ENCODE measurements around the gene AFDN.

AFDN gene

GRCh38 chr6:167817016-167817415, 9.7 kb upstream of the AFDN start:
- no peak for DNase-seq

DNA sequence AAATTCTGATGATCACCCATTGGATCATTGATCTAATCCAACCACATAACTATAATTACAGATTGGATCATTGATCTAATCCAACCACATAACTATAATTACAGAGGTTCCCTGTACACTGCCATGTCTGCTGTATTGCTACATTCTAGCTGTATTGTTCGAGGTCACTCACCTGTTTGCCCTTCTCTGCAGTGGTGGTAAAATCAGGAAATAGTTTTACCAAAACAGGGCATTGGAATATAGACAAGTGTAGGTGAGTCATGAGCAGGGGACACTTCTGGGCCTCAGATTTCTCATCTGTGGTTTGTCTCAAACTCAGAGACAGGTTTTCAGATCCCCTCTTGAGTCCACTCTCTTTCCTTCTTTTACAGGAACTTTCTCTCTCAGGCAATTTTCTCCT, 9.0 kb upstream of the AFDN start:
- no peak for DNase-seq

DNA sequence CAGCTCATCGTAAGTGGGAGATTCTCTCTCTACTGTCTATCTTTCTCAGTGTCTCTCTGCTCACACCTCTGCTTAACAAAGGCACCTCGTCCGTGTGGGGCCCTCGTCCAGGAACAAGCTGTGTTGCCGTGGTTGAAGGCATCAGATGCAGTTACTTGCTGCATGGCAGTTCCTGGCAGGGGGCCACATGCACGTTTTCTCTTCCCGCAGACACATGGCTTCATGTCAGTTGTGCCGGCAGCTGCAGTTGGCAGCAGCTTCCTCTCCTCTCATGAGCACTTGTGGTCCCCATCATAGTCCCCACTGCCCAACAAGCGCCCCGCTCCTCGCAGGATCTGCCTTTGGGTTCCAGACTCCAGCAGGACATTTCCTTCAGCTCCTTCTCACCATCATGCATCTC, 7.1 kb upstream of the AFDN start:
- DNase-seq, result no peak

DNA sequence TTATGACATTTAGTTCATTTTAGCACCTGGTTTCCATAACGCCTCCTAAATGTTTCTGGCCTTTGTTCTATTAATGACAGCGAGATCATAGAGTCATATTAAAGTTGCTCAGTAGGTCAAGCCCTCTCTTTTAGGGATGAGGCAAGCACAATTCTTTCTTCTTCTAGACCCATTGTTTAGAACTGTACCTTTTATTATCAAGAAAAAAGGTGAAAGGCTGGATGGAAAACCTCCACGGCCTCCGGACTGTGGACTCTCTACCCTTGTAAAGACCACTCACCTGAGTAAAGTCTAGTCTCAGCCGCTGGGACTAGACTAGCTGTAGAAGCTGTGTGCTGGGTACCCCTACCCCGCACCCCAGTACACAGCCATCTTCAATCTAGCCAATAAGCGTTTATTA, 6.0 kb upstream of the AFDN start:
- DNase-seq, result no peak

DNA sequence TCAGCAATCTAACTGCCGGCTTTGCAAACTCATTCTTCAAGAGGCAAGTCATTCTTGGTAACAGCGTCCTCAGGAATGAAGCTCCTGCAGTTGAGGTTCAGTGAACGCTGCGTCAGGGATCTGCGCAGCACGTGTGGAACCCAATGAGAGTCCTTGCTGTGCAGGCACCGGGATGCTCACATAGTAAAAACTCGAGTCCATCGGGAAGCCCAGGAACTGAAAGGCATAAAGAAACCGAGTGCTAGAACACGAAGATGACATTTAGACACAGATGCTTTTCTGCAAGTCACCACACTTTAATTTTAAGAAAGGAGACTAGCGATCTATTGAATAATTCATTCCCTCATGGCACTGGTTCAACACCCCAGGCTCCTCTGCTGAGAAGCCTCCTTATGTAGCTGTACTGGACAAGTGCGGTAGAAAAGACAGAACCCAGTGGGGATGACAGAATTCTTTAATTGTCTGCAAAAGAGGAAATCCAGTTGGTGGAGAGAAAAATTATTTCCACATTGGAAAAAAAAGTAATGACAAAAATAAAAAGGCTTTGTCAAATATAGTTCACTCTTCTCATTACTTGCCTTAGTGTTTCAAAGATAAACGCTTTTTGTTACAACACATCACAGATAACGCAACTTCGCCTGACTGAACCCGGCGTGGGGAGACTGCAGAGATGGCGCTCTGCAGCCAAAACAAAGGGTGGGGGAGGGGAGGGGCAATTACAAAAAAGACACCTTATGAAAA, 1.9 kb upstream of the AFDN start:
- DNase-seq, result no peak

DNA sequence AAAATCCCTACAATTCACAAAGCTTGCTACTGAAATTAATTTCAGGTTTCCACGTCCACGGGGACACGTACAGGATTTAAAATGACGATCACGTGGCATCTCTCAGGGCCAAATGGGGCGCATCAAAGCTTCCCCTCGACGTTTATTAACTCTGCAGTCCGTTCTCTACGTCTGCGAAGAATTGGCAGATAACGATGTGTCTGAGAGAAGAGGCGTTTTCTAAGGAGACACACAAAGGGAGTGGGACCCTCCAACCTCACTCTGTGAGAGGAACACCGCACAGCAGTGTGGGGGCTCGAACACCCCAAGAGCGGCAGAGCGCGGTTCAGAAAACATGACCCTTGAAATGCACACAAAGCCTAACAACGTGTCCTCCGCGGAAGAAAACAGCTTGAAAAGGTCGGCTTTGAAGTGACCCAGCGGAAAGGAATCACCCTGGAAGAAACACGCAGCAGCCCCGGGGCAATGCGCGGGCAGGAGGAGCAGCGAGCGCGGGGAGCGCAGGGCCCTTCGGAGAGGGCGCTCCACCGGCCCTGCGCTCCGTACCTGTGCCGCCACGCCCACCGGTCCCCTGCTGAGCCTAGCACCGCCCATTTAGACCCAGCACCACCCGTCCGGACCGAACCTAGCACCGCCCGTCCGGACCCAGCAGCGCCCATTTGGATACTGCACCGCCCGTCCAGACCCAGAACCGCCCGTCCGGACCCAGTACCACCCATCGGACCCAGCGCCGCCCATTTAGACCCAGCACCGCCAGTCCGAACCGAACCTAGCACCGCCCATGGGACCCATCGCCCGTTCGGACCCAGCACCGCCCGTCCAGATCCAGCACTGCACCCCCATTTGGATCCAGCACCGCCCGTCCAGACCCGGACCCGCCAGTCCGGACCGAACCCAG, 1.1 kb upstream of the AFDN start:
- DNase-seq, result no peak

GRCh38 chr6:167826230-167826895, 348 bp upstream of the AFDN start:
- DNase-seq, result peak; percentile 45

GRCh38 chr6:167827583-167828324, 1.0 kb downstream of the AFDN start:
- no peak for DNase-seq

GRCh38 chr6:167828325-167828956, 1.7 kb downstream of the AFDN start:
- no peak for DNase-seq

- no peak for DNase-seq
These were observed 2.8 kb downstream of the AFDN start for GRCh38 chr6:167829513-167829912.

- no peak for DNase-seq
These were observed 4.6 kb downstream of the AFDN start for GRCh38 chr6:167831281-167831828.

DNA sequence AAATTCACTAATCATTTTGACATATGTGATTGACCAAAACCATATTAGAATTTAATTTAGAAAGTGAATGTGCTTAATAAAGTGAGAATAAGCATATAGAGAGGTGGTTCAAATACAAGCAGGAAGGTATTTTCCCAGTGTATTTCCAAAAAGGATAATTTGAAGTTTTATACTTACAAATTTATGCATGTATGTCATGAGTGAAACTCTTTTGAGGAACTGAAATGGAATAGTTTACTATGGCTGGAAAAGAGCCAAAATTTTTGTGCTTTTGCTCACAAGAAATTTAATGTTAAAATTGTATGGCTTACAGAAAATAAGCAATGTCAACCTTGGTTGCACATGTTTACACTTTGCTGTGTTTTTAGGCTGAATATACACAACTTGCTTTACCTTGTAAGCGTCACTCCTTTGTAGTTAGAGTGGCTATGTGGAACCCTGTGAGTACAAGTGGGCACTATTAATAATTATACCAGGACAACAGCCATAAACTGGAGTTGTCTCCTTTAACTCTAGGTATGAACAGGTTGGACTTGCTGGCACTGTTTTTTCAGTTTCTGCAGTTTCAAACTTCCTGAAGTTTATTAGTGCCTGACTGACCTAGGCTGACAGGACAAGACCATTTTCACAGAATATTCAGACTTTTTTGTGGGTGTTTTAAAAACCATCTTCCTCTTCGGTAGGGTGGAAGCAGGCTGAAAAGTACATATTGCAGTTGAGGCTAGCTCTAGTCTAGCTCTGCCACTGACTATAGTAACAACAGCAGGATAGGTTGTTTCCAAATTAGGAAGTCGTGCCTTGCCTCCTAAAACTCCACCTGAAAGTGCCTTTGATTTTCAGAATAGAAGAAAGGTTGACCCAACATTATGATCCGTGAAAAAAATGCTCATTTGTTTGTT, 6.0 kb downstream of the AFDN start:
- DNase-seq, result no peak

DNA sequence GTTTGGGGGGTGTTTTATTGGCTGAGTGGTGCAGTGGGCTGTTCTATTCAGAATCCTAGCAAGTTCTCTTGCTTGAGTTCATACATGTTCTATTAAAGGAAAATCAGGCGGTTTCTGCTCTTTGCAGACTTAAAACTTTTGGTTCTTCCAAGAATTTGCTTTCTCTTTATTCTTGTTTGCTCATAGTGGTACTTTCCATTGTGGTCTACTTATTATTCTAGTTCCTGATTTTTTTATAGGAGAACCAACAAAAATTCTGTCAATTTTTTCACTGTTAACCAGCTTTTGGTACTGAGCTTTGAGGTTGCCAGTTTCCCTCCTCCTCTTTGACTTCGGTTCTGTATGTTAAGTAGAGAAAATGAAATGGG, 6.7 kb downstream of the AFDN start:
- DNase-seq, result no peak

GRCh38 chr6:167835260-167835659, 8.5 kb downstream of the AFDN start:
- DNase-seq, result no peak

DNA sequence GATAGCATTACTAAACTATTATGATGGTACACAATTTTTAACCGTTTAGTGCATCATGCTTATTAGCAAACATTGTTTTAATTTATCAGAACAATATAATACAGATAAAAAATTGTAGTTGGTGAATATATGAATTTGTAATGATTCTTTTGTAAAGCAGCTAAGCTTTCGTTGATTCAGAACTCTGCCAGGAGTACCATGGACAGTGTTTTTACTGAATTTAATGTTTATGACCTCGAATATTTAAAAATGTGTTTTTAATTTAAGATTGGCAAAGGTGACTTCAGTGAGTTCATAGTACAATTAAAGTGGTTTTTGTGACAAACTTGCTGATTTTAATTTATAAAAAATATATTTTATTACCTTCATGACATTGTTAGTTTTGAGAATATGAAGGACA, 10.0 kb downstream of the AFDN start:
- DNase-seq, result no peak

GRCh38 chr6:167838207-167838748, 11.6 kb downstream of the AFDN start:
- DNase-seq, result no peak

DNA sequence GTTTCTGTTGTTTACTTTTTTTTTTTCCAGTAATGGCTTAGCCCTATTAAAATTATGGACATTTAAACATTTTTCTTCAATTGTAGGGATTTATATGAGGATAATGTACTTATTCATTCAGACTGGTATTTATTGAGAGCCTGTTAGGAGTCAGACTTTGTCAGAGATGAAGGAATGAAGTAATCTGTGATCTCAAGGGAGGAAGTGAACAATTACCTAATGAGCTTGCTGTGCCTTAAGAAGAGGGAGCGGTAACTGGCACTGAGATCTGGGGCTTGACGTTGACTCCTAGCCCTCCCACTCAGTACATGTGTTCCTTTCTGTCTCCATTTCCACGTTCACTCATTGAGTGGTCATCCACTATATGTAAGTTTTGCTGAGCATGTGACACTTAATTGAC, 12.6 kb downstream of the AFDN start:
- no peak for DNase-seq

- DNase-seq, result no peak
These were observed 13.0 kb downstream of the AFDN start for GRCh38 chr6:167839755-167840154.

DNA sequence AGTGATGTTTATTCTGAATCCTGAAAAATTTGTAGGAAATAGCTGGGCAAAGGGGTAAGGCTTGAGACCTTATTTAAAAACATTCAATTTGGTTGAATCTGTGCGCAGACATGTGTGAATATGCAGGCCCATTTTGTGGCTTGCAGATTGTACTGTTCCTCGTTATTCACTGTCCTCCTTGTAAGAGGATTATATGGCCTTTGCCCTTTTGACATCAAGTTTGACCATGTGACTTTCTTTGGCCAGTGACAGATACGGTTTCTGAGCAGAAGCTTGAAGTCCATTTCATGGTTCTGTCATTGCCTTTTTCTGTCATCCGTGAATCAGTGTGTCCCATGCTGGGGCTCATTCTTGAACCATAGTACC, 13.4 kb downstream of the AFDN start:
- DNase-seq, result no peak

DNA sequence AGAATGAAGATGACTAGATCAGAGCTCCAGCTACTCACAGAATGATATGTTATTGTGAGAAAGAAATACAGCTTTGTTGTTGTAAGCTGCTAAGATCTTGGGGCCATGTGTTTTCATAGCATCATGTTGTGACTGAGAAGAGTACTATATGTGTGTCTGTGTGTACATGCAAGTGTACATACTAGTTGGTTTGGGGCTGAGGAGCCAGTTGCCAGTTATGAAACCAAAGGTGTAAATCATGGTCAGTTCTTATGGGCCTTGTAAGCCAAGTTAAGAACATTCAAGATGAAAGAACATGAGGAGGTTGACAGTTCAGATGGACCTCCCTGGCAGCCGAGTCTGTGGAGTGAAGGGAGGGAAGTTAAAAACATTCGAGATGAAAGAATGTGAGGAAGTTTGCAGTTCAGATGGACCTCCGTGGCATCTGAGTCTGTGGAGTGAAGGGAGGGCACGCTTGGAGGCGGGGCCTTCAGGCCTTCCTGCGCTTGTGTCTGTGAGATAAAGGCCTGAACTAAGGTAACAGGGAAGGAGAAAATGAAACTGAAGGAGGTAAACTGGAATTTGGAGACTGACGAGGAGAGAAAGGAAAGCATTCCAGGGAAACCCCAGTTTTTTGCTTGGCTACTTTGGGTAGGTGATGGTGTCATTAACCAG, 13.9 kb downstream of the AFDN start:
- no peak for DNase-seq
